ENCODE results near the gene AGBL2. TPM values are rescaled to one million over a fixed set of nuclear protein-coding genes. Genes with fewer than 3 reads are reported as not detected.
"Not testable (repeated sequence)": the region's sequence is repeated elsewhere in the genome, so short reads cannot be mapped to it uniquely, and the experiment has no call there.

Gene AGBL2
- total RNA-seq, 1 experiment from 2014 or later, result 1.8 TPM

DNA sequence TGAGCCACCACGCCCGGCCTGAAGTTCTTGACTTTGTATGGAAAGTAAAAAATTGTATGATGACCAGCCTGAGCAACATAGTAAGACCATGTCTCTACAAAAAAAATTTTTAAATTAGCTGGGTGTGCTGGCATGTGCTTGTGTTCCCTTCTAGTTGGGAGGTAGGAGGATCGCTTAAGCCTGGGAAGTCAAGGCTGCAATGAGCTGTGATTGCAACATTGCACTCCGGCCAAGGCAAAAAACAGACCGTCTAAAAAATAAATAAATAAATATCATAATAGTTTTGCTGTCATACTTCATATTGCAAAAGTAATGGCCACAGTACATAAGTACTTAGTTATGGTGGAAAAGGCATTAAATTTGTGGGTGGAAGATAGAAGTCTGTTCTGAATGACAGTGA, 3.4 kb downstream of the AGBL2 start:
- Histone ChIP-seq H3K27me3 (ENCODE audit: low read length) (no peaks in the 10 kb centered on the region), H3K9ac (ENCODE audit: low read length) (no peak overlapping the region), H3K27ac (ENCODE audit: low read length) (no peak overlapping the region), H3K4me2 (ENCODE audit: low read length) (no peak overlapping the region), H2AFZ (ENCODE audit: low read length) (no peak overlapping the region), H3K9me2 (replicated peaks; ENCODE audit: low read length) (no peaks in the 10 kb centered on the region), H3K9me3 (ENCODE audit: low read length) (no peaks in the 10 kb centered on the region), H4K20me1 (ENCODE audit: low read length) (no peaks in the 10 kb centered on the region), H3K4me3 (ENCODE audit: low read length) (no peak overlapping the region), H3K79me2 (ENCODE audit: low read length) (no peaks in the 10 kb centered on the region), H3K4me1 (ENCODE audit: insufficient read depth, low read length) (no peaks in the 10 kb centered on the region), H3K36me3 (ENCODE audit: low read depth, low read length) (no peaks in the 10 kb centered on the region; the same call in 1 of the 2 replicates), H3F3A (ENCODE audit: low read length, unreplicated experiment) (peaks cover 5% of the 10 kb centered on the region)
- TF ChIP-seq EZH2phosphoT487 (IDR thresholded peaks at IDR 0.05; ENCODE audit: borderline replicate concordance, low read length) (no peak), EZH2 (IDR thresholded peaks at IDR 0.05; ENCODE audit: low read length, unreplicated experiment) (no peak), CTCF (conservative IDR thresholded peaks at IDR 0.05; ENCODE audit: low read depth, low read length) (no peak)
- ATAC-seq (no peak), DNase-seq (no peak)
- BruUV-seq (replicated peaks), result no TSS peak
- POLR2A ChIA-PET (ENCODE audit: unreplicated experiment), result no interaction called here
- intact Hi-C loops (cut with micrococcal nuclease), result no loop called here
- CTCF ChIA-PET, result no interaction called here

DNA sequence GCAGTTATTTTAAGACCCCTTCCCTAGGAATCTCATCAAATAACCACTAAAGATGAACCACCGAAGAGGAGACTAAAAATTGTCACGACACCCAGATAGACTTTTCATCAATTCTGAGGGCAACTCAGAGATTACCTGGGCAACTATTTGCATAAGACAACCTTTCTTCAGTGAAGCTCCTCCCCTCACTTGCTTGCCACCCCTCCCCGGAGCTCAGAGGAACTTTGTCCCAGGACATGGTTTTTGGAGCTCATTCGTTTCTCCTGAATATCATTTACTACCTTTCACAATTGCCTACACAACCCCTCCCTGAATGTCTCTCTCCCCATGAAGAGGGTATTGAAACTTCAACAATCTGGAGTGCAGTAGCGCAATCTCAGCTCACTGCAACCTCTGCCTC, 3.9 kb downstream of the AGBL2 start:
- Histone ChIP-seq H3K4me3 (ENCODE audit: low read length) (no peak overlapping the region), H3K36me3 (ENCODE audit: low read depth, low read length) (no peaks in the 10 kb centered on the region; the same call in 1 of the 2 replicates), H3K9ac (ENCODE audit: low read length) (no peak overlapping the region), H2AFZ (ENCODE audit: low read length) (no peak overlapping the region), H3K79me2 (ENCODE audit: low read length) (no peaks in the 10 kb centered on the region), H3K9me2 (replicated peaks; ENCODE audit: low read length) (no peaks in the 10 kb centered on the region), H3K4me1 (ENCODE audit: insufficient read depth, low read length) (no peaks in the 10 kb centered on the region), H3K9me3 (ENCODE audit: low read length) (no peaks in the 10 kb centered on the region), H4K20me1 (ENCODE audit: low read length) (no peaks in the 10 kb centered on the region), H3K27me3 (ENCODE audit: low read length) (no peaks in the 10 kb centered on the region), H3K27ac (ENCODE audit: low read length) (no peak overlapping the region), H3K4me2 (ENCODE audit: low read length) (no peak overlapping the region), H3F3A (ENCODE audit: low read length, unreplicated experiment) (peaks cover under 1% of the 10 kb centered on the region)
- ATAC-seq (no peak), DNase-seq (no peak)
- intact Hi-C loops (cut with micrococcal nuclease), result no loop called here
- ChIA-PET CTCF (no interaction called here), POLR2A (ENCODE audit: unreplicated experiment) (no interaction called here)
- TF ChIP-seq EZH2 (IDR thresholded peaks at IDR 0.05; ENCODE audit: low read length, unreplicated experiment) (no peak), EZH2phosphoT487 (IDR thresholded peaks at IDR 0.05; ENCODE audit: borderline replicate concordance, low read length) (no peak), CTCF (conservative IDR thresholded peaks at IDR 0.05; ENCODE audit: low read depth, low read length) (no peak)
- BruUV-seq (replicated peaks), result no TSS peak

- H3K79me2 ChIP-seq (ENCODE audit: low read length); H3K36me3 ChIP-seq (ENCODE audit: low read depth, low read length); CTCF ChIA-PET; H2AFZ ChIP-seq (ENCODE audit: low read length); H3K9ac ChIP-seq (ENCODE audit: low read length); BruUV-seq (replicated peaks); H3K9me3 ChIP-seq (ENCODE audit: low read length); intact Hi-C loops (cut with micrococcal nuclease); ATAC-seq; H3K4me3 ChIP-seq (ENCODE audit: low read length); H3K4me2 ChIP-seq (ENCODE audit: low read length); H3F3A ChIP-seq (ENCODE audit: low read length, unreplicated experiment); POLR2A ChIA-PET (ENCODE audit: unreplicated experiment); H3K27ac ChIP-seq (ENCODE audit: low read length); H3K27me3 ChIP-seq (ENCODE audit: low read length); H4K20me1 ChIP-seq (ENCODE audit: low read length); H3K4me1 ChIP-seq (ENCODE audit: insufficient read depth, low read length); DNase-seq; H3K9me2 ChIP-seq (replicated peaks; ENCODE audit: low read length): not testable (repeated sequence)
These were observed 7.8 kb downstream of the AGBL2 start for GRCh38 chr11:47707275-47707786.
